Esophagus mucosa (tissue), 1 donor: ENCODE results near the gene SAMD10. TPM values are rescaled to one million over a fixed set of nuclear protein-coding genes. Genes with fewer than 3 reads are reported as not detected.
"Not testable (repeated sequence)": the region's sequence is repeated elsewhere in the genome, so short reads cannot be mapped to it uniquely, and the experiment has no call there.

ENCODE experiments used
- ATAC-seq: fragments of 200-7000 bp; cut with Tn5 transposase; one replicate; pipeline ENCODE4 v1.9.1; 2020
- total RNA-seq: library from RNA; stranded (reverse); gene quantifications from one replicate; pipeline ENCODE4 v1.2.4, GENCODE V29; 2023
- donor health status: DM: yes; HTN: yes; CAD: no.

Gene SAMD10
- total RNA-seq, 1 donor from 2014 or later = 5.7 TPM

GRCh38 chr20:63940472-63941266 is 38.8 kb downstream of the SAMD10 start:
- peak; percentile 1 for ATAC-seq

- ATAC-seq = no peak
Observed at GRCh38 chr20:63940071-63940471, 39.4 kb downstream of the SAMD10 start.

- ATAC-seq = no peak
Observed at GRCh38 chr20:63939061-63939935, 40.1 kb downstream of the SAMD10 start.

- ATAC-seq = no peak
Observed at GRCh38 chr20:63937596-63937995, 41.8 kb downstream of the SAMD10 start.

- ATAC-seq = no peak
Observed at GRCh38 chr20:63935447-63935846, 44.0 kb downstream of the SAMD10 start.

DNA sequence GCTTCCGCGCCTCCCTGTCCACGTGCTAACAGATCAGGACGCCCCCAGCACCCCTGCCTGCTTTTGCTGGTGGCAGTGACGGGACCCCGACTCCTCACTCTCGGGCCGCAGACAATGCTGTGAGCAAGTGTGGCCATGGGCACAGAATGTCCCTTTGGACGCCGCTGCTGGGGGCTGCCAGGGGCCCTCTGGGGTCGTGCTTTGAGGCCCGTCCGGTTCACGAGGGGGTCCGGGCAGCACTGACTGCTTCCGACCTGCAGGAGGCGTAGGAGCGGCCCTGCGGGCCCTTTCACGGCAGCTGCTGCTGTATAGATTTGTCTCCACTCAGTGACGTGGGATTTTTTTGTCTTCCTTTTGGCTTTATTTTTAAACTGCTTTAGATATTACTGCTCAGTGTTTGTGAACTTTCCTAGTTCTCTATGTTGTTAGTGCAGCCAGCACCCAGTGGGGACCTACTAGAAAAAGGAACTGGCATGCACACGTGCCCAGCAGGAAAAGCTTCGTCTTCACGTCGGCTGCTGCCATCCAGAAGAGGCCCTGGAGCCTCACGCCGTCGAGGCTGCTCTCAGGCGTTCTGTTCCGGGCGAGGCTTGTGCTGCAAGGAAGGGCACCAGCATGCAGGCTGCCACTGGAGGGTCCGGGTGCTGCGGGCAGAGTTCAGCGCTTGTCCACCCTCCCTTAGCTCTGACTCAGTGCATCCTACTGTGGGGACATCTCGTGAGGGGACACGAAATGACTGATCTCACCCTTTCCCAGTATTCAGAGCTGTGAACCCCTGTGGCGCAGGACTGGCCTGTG is 45.0 kb downstream of the SAMD10 start:
- no peak for ATAC-seq

DNA sequence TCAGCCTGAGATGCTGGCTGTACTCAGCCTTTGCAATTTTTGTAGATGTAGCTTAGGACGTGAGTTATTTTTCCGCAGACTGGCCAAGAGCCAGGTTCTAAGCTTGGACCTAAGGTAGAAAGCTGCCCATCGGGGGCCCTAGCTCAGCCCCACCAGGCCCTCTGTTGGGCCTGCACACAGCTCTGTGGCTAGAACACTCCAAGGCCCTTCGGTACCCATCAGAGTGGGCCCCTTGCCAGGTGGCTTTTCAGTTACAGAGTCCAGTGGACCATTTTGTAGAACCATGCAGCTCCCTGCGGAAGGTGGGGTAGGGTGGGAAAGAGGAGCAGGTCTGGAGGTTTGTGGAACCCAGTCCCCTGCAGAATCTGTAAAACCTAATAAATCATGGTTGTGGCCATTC is 45.8 kb downstream of the SAMD10 start:
- no peak for ATAC-seq

DNA sequence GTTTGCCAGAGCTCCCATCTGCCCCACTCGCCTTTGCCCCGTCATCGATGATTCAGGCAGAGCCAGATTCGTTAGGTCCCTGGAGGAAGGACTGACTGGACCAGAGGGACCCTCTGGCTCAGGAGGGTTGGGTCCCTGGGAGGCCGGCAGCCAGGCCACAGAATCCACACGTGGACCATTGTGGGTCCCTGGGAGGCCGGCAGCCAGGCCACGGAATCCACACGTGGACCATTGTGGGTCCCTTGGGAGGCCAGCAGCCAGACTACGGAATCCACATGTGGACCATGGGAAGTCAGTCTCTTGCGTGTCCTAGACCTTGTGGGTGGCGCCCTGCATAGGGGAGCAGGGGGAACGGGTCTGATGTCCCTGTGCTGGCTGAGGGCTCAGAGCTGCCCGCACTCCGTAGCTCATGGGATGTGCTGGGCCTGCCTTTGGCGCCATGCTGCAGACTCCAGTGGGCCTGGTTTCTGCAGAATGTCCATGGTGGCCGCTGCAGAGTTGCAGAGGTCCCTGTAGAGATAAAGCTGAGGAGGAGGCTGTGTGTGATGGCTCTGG is 46.8 kb downstream of the SAMD10 start:
- no peak for ATAC-seq

DNA sequence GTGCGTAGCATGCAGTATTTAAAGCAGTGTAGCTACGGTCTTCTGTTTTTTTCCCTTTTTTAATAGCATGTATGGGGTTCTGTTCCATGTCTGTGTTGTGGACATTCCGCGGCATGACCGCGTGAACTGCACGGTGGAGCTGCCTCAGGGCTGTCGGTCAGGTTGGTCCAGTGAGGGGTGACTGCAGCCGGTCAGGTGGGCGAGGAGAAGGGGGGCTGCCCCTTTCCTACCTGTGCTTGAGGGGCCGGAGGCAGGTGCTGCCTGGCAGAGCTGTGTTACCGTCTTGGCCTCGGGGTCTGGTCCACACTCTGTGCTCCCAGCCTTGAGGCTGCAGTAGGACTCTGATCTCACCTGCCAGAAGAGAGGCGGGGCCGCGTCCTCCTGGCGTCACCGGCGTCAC is 47.7 kb downstream of the SAMD10 start:
- no peak for ATAC-seq

- ATAC-seq = no peak
Observed at GRCh38 chr20:63930971-63931553, 48.4 kb downstream of the SAMD10 start.

DNA sequence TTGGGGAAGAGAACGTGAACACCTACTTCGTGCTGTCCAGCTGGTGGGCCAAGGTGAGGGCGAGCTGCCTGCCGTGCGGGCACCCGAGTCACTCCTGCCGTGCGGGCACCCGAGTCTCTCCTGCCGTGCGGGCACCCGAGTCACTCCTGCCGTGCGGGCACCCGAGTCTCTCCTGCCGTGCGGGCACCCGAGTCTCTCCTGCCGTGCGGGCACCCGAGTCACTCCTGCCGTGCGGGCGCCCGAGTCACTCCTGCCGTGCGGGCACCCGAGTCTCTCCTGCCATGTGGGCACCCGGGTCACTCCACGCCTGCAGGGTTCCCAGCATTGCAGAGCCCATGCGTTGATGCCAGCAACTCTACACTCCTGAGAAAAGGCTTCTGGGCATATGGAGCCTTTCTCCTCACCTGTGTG is 50.0 kb downstream of the SAMD10 start:
- ATAC-seq = not testable (repeated sequence)

- ATAC-seq = no peak
Observed at GRCh38 chr20:63929071-63929470, 50.4 kb downstream of the SAMD10 start.

DNA sequence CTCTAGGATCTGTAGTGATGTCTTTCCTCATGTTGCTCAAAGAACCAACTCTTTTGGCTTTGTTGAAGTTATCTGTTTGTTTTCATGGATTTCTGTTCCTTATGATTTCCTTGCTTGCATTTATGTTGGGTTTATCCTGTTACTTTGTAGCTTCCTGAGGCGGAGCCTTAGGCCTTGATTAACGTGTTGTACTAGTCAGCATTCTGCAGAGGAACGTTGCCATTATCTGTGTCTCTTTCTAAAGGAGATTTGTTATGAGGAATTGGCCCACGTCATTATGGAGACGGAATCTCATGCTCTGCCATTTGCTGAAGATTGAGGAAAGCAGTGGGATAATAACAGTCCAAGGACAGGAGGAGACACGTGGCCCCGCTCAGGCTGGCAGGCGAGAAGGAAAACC is 53.1 kb downstream of the SAMD10 start:
- ATAC-seq = no peak

GRCh38 chr20:63924241-63924640 is 55.2 kb downstream of the SAMD10 start:
- ATAC-seq = no peak

Other genes with a start within 250 kb of the SAMD10 start
- gene LIME1, start 243.0 kb downstream of the SAMD10 start, total RNA-seq = 5.1 TPM
- 60.9 TPM for gene SLC2A4RG, start 239.9 kb downstream of the SAMD10 start, total RNA-seq
- 1.7 TPM for gene ZBTB46, start 148.4 kb downstream of the SAMD10 start, total RNA-seq
- gene ABHD16B, start 118.1 kb downstream of the SAMD10 start, total RNA-seq = not detected
- gene TPD52L2, start 114.4 kb downstream of the SAMD10 start, total RNA-seq = 90.6 TPM
- 64.8 TPM for gene DNAJC5, start 84.5 kb downstream of the SAMD10 start, total RNA-seq
- gene UCKL1, start 23.2 kb downstream of the SAMD10 start, total RNA-seq = 25.1 TPM
- gene ZNF512B, start 9.7 kb downstream of the SAMD10 start, total RNA-seq = 13.9 TPM
- gene PRPF6, start 1.5 kb upstream of the SAMD10 start, total RNA-seq = 39.7 TPM
- 0.88 TPM for gene C20orf204, start 56.5 kb upstream of the SAMD10 start, total RNA-seq
- 5.4 TPM for gene SOX18, start 70.0 kb upstream of the SAMD10 start, total RNA-seq
- gene TCEA2, start 83.6 kb upstream of the SAMD10 start, total RNA-seq = 6.8 TPM
- gene RGS19, start 99.9 kb upstream of the SAMD10 start, total RNA-seq = 6.1 TPM
- gene OPRL1, start 100.4 kb upstream of the SAMD10 start, total RNA-seq = 0.12 TPM
- 0.36 TPM for gene LKAAEAR1, start 104.8 kb upstream of the SAMD10 start, total RNA-seq
- gene NPBWR2, start 127.9 kb upstream of the SAMD10 start, total RNA-seq = not detected
- gene MYT1, start 184.8 kb upstream of the SAMD10 start, total RNA-seq = not detected